Panc1 (cell line): ENCODE measurements around the gene ACTR5. TPM values are rescaled to one million over a fixed set of nuclear protein-coding genes. Genes with fewer than 3 reads are reported as not detected.

Source experiments
- ATAC-seq: fragments of 200-7000 bp; cut with Tn5 transposase; 2 replicates; pipeline ENCODE4 v1.9.1; 2020; ENCODE audit warnings: mild to moderate bottlenecking, moderate library complexity
- BruUV-seq: library from RNA; stranded (reverse); fragments of 400-500 nt; replicated peaks from 2 replicates; lab custom pipeline; 2021; lab: Mats Ljungman, UMichigan
- CTCF ChIA-PET: fragments of 300-600 bp; sonication (Branson Sonifier 250); formaldehyde crosslinking; loops from one replicate; lab custom pipeline; 2022; ENCODE audit warnings: antibody characterized with exemption; lab: Charles Lee
- POLR2A ChIA-PET: fragments of 300-600 bp; sonication (Branson Sonifier 250); formaldehyde crosslinking; loops from one replicate; lab custom pipeline; 2022; ENCODE audit warnings: antibody characterized with exemption; lab: Charles Lee
- DNase-seq: peaks from one replicate; pipeline ENCODE4 v3.0.0-alpha.2; 2010; ENCODE audit warnings: low read depth, low spot score
- H3K27ac ChIP-seq: 2 replicates; pipeline ENCODE4 v1.5.1; 2011; ENCODE audit warnings: mild to moderate bottlenecking, low read length, inconsistent platforms
- H3K27me3 ChIP-seq: fragments of 200-500 bp; sonication (Bioruptor generic); 2 replicates; pipeline ENCODE4 v1.6.0; 2014; ENCODE audit warnings: low read length, inconsistent platforms; ENCODE audit not compliant: control insufficient read depth, insufficient read depth
- H3K36me3 ChIP-seq: fragments of 200-500 bp; sonication (Bioruptor generic); 2 replicates; pipeline ENCODE4 v1.5.1; 2014; ENCODE audit warnings: inconsistent platforms, mild to moderate bottlenecking, low read length, moderate library complexity; ENCODE audit not compliant: control insufficient read depth, insufficient read depth
- H3K4me1 ChIP-seq: 2 replicates; pipeline ENCODE4 v1.5.1; 2011; ENCODE audit warnings: inconsistent platforms, mild to moderate bottlenecking, low read length, moderate library complexity; ENCODE audit not compliant: control insufficient read depth, insufficient read depth
- H3K4me3 ChIP-seq, 2 experiments: 2 replicates each; pipeline ENCODE4 v1.5.1; 2011 to 2012; ENCODE audit warnings: low read depth in 2 of 2, low read length in 2 of 2, mild to moderate bottlenecking in 2 of 2, inconsistent platforms in 1 of 2, moderate library complexity in 1 of 2
- H3K9me3 ChIP-seq: fragments of 200-500 bp; sonication (Bioruptor generic); 2 replicates; pipeline ENCODE4 v1.5.1; 2014; ENCODE audit warnings: low read depth, mild to moderate bottlenecking, inconsistent platforms, low read length, moderate library complexity; ENCODE audit not compliant: control insufficient read depth, insufficient read depth
- CTCF ChIP-seq: fragments of 450-650 bp; IDR thresholded peaks from 2 replicates; pipeline ENCODE4 v1.5.1; 2017; ENCODE audit warnings: mild to moderate bottlenecking
- POLR2AphosphoS5 ChIP-seq: IDR thresholded peaks from 2 replicates; pipeline ENCODE4 v1.6.1; 2012; ENCODE audit warnings: mild to moderate bottlenecking, low read depth, low read length, moderate library complexity
- REST ChIP-seq, 2 experiments: IDR thresholded peaks; 2 replicates each; pipeline ENCODE4 v1.6.1; 2011 to 2012; ENCODE audit warnings: low read depth in 2 of 2, control low read depth in 1 of 2, low read length in 1 of 2, mild to moderate bottlenecking in 1 of 2, moderate library complexity in 1 of 2; ENCODE audit not compliant: insufficient read depth in 1 of 2
- SIN3A ChIP-seq: IDR thresholded peaks from 2 replicates; pipeline ENCODE4 v1.6.1; 2012; ENCODE audit warnings: low read depth, mild to moderate bottlenecking, low read length, moderate library complexity, borderline replicate concordance; ENCODE audit not compliant: insufficient read depth
- TCF7L2 ChIP-seq: IDR thresholded peaks from 2 replicates; pipeline ENCODE4 v1.6.1; 2011; ENCODE audit warnings: mild to moderate bottlenecking, low read depth, low read length, inconsistent platforms
- in situ Hi-C: cut with HindIII; loops from 2 replicates; pipeline ENCODE4 v1.10.0; 2016; ENCODE audit warnings: low sequenced_read_pairs, low pct_unique_long_range_greater_than_20kb
- intact Hi-C: fragments of 100-400 bp; cut with micrococcal nuclease; formaldehyde crosslinking; loops from one replicate; pipeline ENCODE4 v1.10.0; 2022; ENCODE audit not compliant: unreplicated experiment
- total RNA-seq: library from RNA; stranded (reverse); gene quantifications from one replicate; pipeline ENCODE4 v1.2.1, GENCODE V29; 2021; ENCODE audit not compliant: unreplicated experiment

Gene ACTR5
- total RNA-seq, 1 experiment from 2014 or later = 12.1 TPM

- BruUV-seq = no TSS peak
- no peak for TF ChIP-seq POLR2AphosphoS5
- TF ChIP-seq TCF7L2 = no peak
- TF ChIP-seq REST (IDR thresholded peaks at IDR 0.05; ENCODE audit: insufficient read depth in 1 of 2, low read depth in 2 of 2, low read length in 1 of 2) = no peak
- TF ChIP-seq CTCF = no peak
- TF ChIP-seq SIN3A = no peak
- ATAC-seq (peak; percentile 37; the same call in 1 of the 2 replicates), DNase-seq (no peak)
- H3K4me3 ChIP-seq = no peak overlapping the region
- H3K27me3 ChIP-seq = no peaks in the 10 kb centered on the region
- H3K4me1 ChIP-seq = no peaks in the 10 kb centered on the region
- no peaks in the 10 kb centered on the region for H3K36me3 ChIP-seq
- no peaks in the 10 kb centered on the region for H3K9me3 ChIP-seq
- ChIA-PET CTCF (no interaction called here), POLR2A (interaction anchor here (0.7 kb wide), 1 partner anchor 261 kb away, joined by 3 read pairs; no protein-coding TSS in a partner anchor)
- intact Hi-C loops (no loop called here), in situ Hi-C loops (no loop called here)
- H3K27ac ChIP-seq = no peak overlapping the region
Observed at GRCh38 chr20:38789503-38790199, 41.4 kb downstream of the ACTR5 start.

- Histone ChIP-seq H3K9me3 (no peaks in the 10 kb centered on the region), H3K27me3 (no peaks in the 10 kb centered on the region), H3K27ac (no peak overlapping the region), H3K4me3 (no peak overlapping the region), H3K36me3 (no peaks in the 10 kb centered on the region), H3K4me1 (no peaks in the 10 kb centered on the region)
- ChIA-PET POLR2A (interaction anchor here (0.6 to 0.7 kb wide), 2 partner anchors 194 to 260 kb away, joined by 3 to 6 read pairs; no protein-coding TSS in a partner anchor), CTCF (interaction anchor here (0.6 kb wide), 1 partner anchor 179 kb away, joined by 3 read pairs; no protein-coding TSS in a partner anchor)
- BruUV-seq = no TSS peak
- DNase-seq = no peak
- intact Hi-C loops (no loop called here), in situ Hi-C loops (no loop called here)
- ATAC-seq = peak; percentile 62
- TF ChIP-seq CTCF (no peak), SIN3A (no peak), REST (IDR thresholded peaks at IDR 0.05; ENCODE audit: insufficient read depth in 1 of 2, low read depth in 2 of 2, low read length in 1 of 2) (no peak), POLR2AphosphoS5 (no peak), TCF7L2 (no peak)
Observed at GRCh38 chr20:38790200-38791053, 42.2 kb downstream of the ACTR5 start.
